ENCODE results near the gene KCNAB1.
"Not testable (repeated sequence)": the region's sequence is repeated elsewhere in the genome, so short reads cannot be mapped to it uniquely, and the experiment has no call there.

The KCNAB1 gene

DNA sequence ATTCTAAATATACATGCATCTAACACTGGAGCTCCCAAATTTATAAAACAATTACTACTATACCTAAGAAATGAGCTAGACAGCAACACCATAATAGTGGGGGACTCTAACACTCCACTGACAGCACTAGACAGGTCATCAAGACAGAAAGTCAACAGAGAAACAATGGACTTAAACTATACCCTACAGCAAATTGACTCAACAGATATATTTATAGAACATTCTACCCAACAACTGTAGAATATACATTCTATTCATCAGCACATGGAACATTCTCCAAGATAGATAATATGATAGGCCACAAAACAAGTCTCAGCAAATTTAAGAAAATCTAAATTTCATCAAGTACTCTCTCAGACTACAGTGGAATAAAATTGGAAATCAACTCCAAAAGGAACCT lies 102.0 kb downstream of the KCNAB1 start:
- DNase-seq = not testable (repeated sequence)

DNA sequence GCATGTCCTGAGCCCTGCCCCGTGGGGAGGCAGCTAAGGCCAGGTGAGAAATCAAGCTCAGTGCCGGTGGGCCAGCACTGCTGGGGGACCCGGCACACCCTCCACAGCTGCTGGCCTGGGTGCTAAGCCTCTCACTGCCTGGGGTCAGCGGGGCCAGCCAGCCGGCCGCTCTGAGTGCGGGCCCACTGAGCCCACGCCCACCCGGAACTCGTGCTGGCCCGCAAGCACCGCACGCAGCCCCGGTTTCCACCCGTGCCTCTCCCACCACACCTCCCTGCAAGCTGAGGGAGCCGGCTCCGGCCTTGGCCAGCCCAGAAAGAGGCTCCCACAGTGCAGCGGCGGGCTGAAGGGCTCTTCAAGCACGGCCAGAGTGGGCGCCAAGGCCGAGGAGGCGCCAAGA lies 103.7 kb downstream of the KCNAB1 start:
- not testable (repeated sequence) for DNase-seq

DNA sequence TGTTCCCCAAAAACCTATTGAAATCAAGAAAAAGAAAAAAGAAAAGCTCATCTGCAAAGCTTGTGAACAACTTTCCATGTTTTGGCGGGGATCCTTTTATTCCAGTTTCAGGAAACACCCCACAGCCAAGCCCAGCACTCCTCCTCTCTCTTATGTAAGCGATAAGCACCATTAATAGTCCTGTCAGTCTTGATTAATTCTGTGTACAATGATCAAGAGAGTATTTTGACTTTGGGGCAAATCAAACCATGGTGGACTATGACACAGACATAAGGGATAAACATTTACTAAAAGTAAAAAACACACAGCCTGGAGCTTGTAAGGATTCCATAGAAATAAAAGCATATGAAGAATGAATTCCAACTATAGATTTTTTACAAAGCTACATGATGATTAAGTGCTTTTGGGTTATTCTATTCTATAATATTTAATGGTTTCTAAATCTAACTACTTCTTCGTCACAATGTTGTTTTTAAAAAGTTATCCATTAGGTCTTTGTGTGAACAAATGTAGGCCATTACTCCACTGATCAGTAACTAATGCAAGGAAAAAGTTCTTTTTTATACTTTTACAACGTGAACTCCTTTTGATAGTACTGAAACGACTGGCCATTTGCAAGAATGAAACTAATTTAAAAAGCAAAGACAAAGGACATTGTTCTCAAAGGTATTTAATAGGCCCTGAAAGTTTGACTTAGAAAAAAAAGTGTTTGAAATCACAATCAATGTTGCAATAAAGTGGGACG lies 106.5 kb downstream of the KCNAB1 start:
- DNase-seq = no peak

DNA sequence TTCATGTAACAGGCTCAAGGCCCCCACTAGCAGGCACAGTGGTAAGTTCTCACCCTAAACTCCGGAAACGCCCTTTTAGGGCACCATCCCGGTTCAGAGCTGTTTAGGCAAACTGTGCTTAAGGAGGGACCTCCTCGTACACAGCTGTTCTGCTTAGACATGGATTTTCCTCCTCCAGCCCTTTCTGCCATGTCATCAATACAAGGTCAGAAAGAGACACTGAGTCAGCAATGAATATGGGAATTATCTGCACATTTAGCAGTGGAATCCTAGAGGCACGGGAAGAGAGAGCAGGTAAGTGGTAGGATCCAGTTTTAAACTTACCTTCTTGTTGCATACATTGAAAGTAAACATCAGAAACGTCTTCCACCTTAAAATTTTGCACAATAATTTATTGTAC lies 107.3 kb downstream of the KCNAB1 start:
- DNase-seq = no peak

DNA sequence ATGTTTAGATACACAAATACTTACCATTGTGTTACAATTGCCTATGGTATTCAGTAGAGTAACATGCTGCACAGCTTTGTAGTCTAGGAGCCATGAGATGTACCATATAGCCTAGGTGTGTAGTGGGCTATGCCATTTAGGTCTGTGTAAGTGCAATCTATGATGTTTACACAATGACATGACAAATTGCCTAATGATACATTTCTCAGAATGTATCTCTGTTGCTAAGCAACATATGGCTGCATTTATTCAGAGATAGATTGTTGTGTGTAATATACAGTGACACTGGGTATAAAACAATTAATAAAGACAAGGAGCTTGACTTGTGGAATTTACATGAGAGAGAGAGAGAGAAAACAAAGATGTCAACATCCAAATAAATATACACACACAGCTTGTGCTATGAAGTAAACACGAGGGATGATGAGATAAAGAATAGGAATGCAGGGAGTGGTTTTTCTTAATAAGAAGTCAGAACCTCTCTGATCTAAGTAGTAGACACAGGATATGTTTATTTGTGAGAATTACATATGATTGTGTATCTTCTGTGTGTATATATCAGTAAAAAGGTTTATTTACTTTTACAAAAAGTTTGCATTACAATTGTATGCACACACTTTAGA lies 110.0 kb downstream of the KCNAB1 start:
- no peak for DNase-seq

DNA sequence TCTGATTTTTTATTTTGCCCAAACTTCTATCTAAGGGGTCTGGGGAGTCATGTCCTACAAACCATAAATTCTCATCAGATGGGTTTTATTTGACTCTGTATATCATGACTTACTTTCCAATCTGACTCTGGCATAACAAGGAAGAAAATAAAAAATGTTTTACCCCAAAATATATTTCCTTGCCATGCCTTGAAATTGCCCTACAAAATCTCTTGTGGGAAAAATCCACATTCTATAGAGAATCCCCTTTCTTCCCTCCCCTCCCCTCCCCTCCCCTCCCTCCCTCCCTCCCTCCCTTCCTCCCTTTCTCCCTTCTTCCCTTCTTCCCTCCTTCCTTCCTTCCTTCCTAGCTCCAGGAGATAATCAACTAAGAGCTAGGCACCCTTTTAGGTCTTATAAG lies 110.8 kb downstream of the KCNAB1 start:
- not testable (repeated sequence) for DNase-seq

DNA sequence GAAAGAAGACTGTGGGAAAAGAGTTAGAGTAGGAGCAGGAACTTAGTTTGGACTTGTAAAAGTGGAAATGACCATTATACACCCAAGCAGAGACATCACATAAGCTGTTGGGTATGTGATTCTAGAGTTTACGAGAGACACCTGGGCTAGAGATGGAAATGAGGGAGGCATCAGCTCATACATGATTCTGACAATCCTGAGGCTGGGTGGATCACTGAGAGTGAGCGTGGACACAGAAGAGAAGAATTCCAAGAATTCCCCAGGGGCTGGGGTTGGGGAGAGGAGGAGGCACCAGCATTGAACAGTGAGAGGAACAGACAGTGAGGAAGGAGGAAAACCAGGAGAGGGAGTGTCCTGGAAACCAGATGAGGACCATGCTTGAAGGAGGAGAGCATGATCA lies 113.5 kb downstream of the KCNAB1 start:
- no peak for DNase-seq

DNA sequence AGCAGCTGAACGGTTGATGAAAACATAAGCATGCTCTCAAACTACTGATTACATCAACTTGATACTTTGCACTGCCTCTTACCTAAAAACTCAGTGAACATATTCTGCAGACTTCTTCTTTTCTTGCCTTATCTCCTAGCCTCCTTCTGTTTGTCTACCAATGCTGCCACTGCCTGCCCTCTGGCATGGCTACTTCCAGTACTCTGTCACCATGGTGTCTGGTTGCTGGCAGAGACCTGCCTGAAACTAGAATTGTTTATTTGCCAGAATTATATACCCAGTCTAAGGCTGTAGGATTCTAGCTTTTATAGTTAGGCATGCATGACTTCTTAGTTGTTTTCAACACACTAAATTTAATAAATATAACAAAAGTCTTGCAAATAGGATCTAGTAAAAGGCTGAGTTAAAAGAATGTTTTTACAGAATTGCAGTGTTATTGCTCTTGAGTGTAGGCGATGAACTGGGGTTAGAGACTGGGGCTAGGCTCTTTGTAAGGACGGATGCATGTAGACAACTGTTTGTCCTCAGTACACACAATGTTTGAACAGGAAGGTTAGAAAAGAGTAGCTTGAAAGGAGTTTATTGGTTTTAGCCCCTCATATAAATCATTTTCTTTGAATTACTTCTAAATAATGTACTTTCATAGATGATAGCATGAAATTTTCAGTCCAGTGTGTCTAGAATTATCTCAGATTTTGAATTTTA lies 116.3 kb downstream of the KCNAB1 start:
- no peak for DNase-seq

DNA sequence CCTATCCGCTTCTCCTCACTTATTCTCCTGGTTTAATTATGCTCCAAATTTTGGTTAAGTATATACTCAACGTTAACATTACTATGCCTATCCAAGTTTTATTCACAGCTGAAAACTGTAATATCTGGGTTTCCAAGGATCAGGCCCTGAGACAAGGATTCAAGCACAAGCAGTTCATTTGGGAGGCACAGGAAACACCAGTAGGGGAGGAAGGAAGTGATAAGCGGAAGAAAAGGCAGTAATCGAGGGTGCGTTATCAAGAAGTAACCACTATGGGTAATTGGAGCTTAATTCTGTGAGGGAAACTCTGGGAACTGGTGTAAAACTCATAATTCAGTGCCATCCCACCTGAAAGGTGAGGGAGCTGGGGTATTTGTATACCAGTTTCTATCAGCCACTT lies 120.3 kb downstream of the KCNAB1 start:
- DNase-seq = no peak

DNA sequence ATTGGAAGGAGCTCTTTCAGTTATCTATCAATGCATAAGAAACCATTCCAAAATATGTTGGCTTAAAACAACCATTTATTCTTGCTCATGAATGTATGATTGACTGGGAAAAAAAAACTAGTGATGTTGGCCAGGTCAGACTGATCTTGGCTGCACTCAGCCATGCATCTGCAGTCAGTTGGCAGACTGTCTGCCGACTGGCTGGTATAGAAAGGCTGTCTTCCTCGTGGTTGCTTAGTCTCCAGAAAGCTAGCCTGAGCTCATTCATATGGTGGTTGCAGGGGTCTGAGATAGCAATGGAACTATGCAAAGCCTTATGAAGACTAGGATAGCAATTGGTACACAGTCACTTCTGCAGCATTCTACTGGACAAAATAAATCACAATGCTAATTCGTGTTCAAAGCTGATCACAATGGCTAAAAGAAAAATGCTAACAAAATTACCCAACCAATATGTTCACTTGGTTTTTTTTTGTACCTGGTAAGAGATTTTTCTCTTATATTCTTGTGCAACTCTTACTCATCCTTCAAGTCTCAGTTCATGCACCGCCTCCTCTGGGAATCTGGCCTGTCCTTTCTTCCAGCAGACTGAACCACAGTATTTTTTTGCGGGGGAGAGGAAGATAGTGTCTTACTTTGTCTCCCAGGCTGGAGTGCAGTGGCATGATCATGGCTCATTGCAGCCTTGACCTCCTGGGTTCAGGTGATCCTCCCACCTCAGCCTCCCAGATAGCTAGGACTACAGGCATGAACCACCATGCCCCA lies 126.8 kb downstream of the KCNAB1 start:
- no peak for DNase-seq

DNA sequence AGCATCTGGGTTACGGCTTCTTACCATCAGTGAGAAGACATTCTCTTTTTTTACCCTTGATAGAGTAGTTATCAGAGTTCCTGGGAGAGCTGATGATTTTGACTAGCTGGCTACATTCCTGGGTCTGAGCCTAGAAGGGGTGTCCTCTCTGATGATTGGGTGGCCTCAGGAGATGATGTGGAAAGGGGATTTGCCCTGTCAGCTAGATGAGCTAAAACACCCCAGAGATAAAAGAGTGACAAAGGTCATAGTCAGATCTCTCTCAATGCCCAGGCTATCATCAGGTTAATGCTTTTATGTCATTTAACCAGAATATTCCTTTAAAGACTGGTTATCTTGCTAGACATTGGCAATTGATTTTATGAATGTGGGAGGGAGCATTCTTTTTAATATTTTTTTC lies 130.2 kb downstream of the KCNAB1 start:
- no peak for DNase-seq

DNA sequence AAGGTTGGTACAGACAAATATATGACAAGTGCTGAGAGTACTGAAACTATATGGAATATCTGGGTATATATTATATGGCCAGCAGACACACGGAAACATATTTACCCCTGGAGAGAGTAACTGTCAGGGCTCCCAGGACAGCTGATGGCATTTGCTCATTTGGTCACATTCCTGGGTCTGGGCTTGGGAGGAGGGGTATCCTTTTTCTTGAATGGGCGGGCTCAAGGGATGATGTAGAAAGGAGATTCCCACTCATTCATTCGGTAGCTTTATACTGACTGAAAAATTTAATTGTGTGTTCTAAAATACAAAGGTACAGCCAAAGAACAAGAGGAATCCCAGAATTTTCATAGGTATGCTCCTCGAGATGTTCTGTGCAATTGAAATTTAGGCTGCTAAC lies 131.0 kb downstream of the KCNAB1 start:
- no peak for DNase-seq

DNA sequence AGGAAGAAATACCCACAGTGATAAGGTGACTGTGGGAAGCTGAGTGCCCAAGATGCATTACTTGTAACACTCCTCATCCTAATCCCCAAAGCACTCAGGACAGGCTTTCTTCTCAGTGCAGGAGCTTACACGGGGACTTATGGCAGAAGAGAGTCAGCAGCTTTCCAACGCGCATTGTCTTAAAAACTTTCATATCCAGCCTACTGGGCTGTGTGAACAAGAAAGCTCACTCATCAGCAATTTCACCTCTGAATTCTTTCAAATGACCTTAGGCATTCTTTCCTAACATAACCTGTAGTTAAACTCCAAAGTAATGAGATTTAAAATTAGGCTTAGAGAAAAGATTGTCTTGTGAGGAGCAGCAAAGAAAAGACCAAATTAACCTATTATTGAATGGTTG lies 132.3 kb downstream of the KCNAB1 start:
- no peak for DNase-seq

DNA sequence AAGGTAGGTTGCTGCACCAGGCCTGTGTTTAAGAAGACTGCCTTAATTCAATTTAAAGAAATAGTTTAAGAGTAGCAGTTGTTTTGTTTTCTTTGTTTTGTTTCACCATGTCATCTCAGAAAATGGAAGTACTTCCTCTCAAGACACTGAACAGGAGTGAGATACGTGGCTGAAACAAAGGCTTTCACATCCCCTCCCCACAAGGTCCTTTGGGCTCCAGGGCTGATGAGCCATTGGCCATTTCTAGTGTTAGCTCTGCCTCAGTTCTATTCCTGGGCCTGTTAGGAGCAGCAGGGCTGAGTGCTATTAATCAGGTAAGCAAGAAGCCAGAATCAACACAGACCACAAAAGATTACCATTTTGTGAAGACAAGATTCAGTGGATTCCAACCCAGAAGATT lies 132.8 kb downstream of the KCNAB1 start:
- DNase-seq = no peak

DNA sequence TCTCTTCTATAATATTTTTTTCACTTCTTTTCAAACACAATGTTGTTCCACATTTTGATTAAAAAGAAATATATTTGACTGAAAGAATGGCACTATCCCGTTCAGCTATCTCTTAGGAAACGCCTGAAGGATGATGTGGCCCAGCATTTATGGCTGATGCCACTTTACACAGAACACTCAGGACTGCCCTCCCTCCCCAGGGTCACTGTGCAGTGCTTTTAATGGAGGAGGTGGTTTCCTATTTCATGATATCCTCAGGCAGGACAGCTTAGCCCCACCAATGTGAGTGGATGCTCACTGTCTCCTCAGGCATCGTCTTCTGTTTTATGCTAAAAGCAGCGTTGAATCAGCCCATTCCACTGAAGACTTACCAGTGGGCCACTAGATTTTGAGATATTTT lies 135.9 kb downstream of the KCNAB1 start:
- DNase-seq = no peak

DNA sequence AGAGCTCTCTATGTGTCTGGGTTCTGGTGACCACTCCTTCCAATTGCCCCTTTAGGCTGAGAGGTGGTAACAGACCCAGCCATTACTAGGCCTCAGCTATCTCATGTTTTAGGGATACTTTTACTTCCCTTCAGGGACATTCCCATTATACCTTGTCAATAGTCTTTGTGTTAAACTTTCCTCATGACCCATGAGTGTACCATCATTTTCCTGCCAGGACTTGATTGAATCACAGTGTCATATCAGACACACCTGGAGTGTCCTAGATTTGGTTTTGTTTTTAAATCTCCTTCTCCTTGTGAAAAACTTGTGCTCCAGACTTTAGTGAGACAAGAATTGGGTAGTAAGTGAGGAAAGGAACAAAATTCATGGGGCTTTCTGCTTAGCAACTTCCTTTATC lies 136.6 kb downstream of the KCNAB1 start:
- DNase-seq = no peak

DNA sequence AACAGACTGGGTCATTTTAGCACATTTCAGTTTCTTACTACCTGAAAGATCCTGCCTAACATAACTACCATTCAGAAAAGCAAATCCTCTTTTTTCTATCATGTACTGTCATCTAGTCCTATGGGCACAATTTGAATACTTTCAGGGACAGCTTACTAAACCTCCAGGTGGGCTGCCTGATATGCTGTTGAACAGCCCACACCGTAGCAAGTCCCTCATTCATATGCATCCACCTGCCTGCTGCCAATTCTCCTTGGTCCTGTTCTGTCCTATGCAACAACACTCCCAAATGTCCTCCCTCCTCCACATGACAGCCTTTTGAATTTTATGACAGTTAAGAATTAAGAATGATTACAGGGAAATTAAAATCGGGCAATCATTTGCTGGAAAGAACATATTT lies 137.9 kb downstream of the KCNAB1 start:
- DNase-seq = no peak

DNA sequence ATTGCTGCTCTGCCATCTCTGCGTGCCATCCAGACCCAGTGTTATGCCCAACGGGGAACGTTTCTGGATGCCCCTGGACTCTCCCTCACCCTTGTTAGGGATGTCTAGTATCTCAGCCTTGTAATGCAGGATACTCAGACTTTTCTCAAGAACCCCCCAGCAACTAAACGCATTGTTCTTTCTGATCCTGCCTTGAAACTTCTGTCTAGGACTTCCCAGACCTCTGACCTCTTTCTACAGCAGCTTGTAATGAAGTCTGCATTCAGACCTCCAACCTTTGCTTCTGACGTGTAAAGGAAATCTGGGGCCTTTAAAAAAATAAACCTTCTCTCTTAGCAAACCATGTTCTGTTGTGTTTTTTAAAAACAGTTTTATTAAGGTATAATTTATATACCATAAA lies 139.5 kb downstream of the KCNAB1 start:
- DNase-seq = no peak

DNA sequence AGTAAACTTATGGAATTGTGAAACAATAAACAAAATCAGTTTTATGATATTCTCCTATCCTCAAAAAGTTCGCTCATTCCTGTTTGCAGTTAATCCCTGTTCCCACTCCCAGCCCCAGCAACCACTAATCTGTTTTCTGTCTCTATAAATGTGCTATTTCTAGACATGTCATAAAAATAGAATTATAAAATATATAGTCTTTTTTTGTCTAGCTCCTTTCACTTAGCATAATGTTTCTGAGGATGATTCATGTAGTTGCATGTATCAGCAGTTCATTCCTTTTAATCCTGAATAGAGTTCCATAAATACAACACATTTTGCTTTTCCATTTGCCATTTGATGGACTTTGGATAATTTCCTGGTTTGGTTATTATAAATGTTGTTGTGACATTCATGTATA lies 140.0 kb downstream of the KCNAB1 start:
- no peak for DNase-seq

DNA sequence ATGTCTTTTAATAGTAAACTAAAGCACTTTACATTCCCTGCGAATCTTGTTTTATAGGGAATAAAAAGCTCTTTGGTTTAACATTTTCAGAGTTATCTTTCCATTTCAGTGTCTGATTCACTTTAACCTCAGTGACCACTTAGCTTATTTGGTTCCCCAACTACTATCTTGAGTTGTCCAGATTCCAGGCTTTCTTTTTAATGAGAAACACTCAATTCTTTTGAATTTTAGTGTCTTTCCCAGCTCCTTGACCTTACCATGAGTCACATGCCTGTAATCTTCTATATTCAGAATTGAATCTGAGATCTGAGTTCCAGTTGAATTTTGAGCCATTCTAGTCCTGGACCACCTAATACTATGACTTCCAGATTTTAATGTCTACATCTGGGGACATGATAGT lies 144.4 kb downstream of the KCNAB1 start:
- DNase-seq = no peak

DNA sequence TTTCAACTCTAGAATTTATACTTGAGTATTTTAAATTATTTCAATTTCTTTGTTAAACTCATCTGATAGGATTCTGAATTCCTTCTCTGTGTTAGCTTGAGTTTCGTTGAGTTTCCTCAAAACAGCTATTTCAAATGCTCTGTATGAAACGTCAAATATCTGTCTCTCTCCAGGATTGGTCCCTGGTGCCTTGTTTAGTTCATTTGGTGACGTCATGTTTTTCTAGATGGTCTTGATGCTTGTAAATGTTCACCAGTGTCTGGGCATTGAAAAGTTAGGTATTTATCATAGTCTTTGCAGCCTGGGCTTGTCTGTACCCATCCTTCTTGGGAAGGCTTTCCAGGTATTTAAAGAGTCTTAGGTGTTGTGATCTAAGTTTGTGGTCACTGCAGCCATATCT lies 151.1 kb downstream of the KCNAB1 start:
- no peak for DNase-seq

DNA sequence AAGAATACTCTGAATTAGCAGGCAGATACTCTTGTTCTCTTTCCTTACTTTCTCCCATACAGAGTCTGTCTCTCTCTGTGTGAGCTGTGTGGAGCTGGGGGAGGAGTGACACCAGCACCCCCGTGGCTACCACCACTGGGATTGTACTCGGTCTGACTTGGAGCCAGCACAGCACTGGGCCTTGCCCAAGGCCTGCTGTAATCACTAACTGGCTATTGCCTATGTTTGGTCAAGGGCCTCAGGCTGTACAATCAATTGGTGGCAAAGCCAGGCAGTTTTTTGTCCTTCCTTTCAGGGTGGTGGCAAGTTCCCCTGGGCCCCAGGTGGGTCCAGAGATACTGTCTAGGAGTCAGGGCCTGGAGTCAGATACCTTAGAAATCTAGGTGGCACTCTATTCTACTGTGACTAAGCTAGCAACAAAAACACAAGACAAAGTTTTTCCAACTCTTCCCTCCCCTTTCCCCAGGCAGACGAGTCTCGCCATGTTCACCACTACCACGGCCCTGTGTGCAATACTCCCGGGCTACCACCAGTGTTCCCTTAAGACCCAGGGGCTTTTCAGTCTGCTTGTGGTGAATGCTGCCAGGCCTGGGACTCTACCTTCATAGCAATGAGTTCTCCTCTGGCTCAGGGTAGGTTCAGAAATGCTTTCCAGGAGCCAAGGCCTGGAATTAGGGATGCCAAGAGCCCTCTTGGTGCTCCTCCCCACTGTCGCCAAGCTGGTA lies 151.8 kb downstream of the KCNAB1 start:
- no peak for DNase-seq

Measured in hippocampal formation (tissue), 2 donors.